Adrenal gland (tissue), 5 donors: ENCODE measurements around the gene POLD2.

Experiments used
- POLR2A ChIP-seq, 2 donors: fragments of 450-650 bp; IDR thresholded peaks; one replicate each; pipeline ENCODE4 v1.6.1; 2017; ENCODE audit warnings: antibody characterized with exemption in 2 of 2, mild to moderate bottlenecking in 2 of 2, moderate library complexity in 1 of 2
- TF ChIP-seq, protein P1 (sequence below), 6 experiments: fragments of 450-650 bp in 4 of 6; fragments of 200-600 bp in 2 of 6; sonication (generic) in 1 of 6; IDR thresholded peaks; 1 replicate in 5 of 6; 2 replicates in 1 of 6; pipeline versions ENCODE4 v1.5.1 to v1.8.0; 2016 to 2021; ENCODE audit warnings: antibody characterized with exemption in 6 of 6, mild to moderate bottlenecking in 2 of 6, moderate library complexity in 1 of 6
- donor health status: DM: no; HTN: no; CAD: no.

DNA sequence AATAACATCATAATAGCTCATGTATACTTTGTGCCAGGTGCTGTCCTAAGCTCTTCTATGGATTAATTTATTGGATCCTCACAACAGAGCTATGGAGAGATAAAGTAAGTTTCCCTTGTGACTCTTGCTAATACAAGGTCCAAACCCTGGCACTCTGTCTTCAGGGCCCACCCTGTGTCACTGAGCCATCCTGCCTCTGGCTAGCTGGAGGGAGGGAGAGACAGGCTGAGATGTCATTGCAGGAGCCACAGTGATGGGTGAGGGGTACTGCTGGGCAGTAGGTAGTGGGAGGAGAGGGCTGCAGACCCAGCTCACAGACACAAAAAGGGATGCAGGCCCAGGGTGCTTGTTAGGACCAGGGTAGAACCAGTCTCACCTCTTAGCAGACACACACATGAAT is 49.0 kb upstream of the POLD2 start:
- TF ChIP-seq, protein P1, sequence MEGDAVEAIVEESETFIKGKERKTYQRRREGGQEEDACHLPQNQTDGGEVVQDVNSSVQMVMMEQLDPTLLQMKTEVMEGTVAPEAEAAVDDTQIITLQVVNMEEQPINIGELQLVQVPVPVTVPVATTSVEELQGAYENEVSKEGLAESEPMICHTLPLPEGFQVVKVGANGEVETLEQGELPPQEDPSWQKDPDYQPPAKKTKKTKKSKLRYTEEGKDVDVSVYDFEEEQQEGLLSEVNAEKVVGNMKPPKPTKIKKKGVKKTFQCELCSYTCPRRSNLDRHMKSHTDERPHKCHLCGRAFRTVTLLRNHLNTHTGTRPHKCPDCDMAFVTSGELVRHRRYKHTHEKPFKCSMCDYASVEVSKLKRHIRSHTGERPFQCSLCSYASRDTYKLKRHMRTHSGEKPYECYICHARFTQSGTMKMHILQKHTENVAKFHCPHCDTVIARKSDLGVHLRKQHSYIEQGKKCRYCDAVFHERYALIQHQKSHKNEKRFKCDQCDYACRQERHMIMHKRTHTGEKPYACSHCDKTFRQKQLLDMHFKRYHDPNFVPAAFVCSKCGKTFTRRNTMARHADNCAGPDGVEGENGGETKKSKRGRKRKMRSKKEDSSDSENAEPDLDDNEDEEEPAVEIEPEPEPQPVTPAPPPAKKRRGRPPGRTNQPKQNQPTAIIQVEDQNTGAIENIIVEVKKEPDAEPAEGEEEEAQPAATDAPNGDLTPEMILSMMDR (IDR thresholded peaks at IDR 0.05) = no peak
- no peak for TF ChIP-seq POLR2A (IDR thresholded peaks at IDR 0.05)
